HepG2 (cell line): ENCODE data around the gene FUCA2. TPM values are rescaled to one million over a fixed set of nuclear protein-coding genes. Genes with fewer than 3 reads are reported as not detected.

Experiments
- AKAP8 ChIP-seq: sonication (generic); formaldehyde crosslinking; IDR thresholded peaks from 2 replicates; pipeline ENCODE4 v1.5.1; 2020; ENCODE audit warnings: mild to moderate bottlenecking, missing genetic modification reagents
- CEBPZ ChIP-seq: IDR thresholded peaks from 2 replicates; pipeline ENCODE4 v1.6.1; 2012; ENCODE audit warnings: low read length, improper control_type of control experiment
- CENPT ChIP-seq: sonication (generic); formaldehyde crosslinking; IDR thresholded peaks from 2 replicates; pipeline ENCODE4 v1.8.0; 2022; ENCODE audit warnings: low read depth, mild to moderate bottlenecking, moderate library complexity, missing genetic modification reagents
- KDM6A ChIP-seq: IDR thresholded peaks from 2 replicates; pipeline ENCODE4 v1.6.1; 2016; ENCODE audit warnings: low read depth
- MYPOP ChIP-seq: sonication (generic); formaldehyde crosslinking; IDR thresholded peaks from 2 replicates; pipeline ENCODE4 v1.8.1; 2023; ENCODE audit warnings: mild to moderate bottlenecking, moderate library complexity, missing genetic modification reagents
- PAF1 ChIP-seq: IDR thresholded peaks from 2 replicates; pipeline ENCODE4 v1.6.1; 2016; ENCODE audit warnings: missing genetic modification reagents, missing compliant biosample characterization
- TEAD2 ChIP-seq: sonication (generic); formaldehyde crosslinking; IDR thresholded peaks from 2 replicates; pipeline ENCODE4 v1.9.0; 2021; ENCODE audit warnings: missing genetic modification reagents
- THAP8 ChIP-seq: sonication (generic); formaldehyde crosslinking; IDR thresholded peaks from 2 replicates; pipeline ENCODE4 v1.5.1; 2020; ENCODE audit warnings: missing genetic modification reagents, mild to moderate bottlenecking, borderline replicate concordance
- ZBTB49 ChIP-seq: sonication (generic); formaldehyde crosslinking; IDR thresholded peaks from 2 replicates; pipeline ENCODE4 v1.4.0; 2020; ENCODE audit warnings: missing genetic modification reagents, borderline replicate concordance
- ZNF513 ChIP-seq: sonication (generic); formaldehyde crosslinking; conservative IDR thresholded peaks from 2 replicates; pipeline ENCODE4 v1.5.0; 2020; ENCODE audit warnings: missing genetic modification reagents
- ZNF569 ChIP-seq: sonication (generic); formaldehyde crosslinking; IDR thresholded peaks from 2 replicates; pipeline ENCODE4 v1.5.0; 2020; ENCODE audit warnings: mild to moderate bottlenecking, missing genetic modification reagents, moderate library complexity, borderline replicate concordance
- ZNF687 ChIP-seq: sonication (generic); formaldehyde crosslinking; IDR thresholded peaks from 2 replicates; pipeline ENCODE4 v1.5.1; 2020; ENCODE audit warnings: mild to moderate bottlenecking, missing genetic modification reagents, moderate library complexity
- ZNF792 ChIP-seq: IDR thresholded peaks from 2 replicates; pipeline ENCODE4 v1.6.1; 2016
- polyA plus RNA-seq, 8 experiments: library from polyadenylated mRNA; depleted of rRNA in 3 of 8; stranded (reverse) in 7 of 8; unstranded in 1 of 8; fragments of >200 nt; fragmentation: Illumina TruSeq in 4 of 8; extraction: Trizol in 4 of 8; gene quantifications; 2 replicates each; pipeline versions ENCODE4 v1.2.1 to v1.2.3, GENCODE V29; 2011 to 2016; ENCODE audit warnings: low read depth in 4 of 8, missing spikeins in 1 of 8, mixed read lengths in 1 of 8; ENCODE audit not compliant: insufficient read depth in 1 of 8
- total RNA-seq, 5 experiments: library from RNA; depleted of rRNA; stranded (reverse); fragments of >200 nt; fragmentation: Illumina TruSeq; extraction: Trizol; gene quantifications; 2 replicates each; pipeline ENCODE4 v1.2.3, GENCODE V29; 2016; ENCODE audit warnings: low read depth in 1 of 5

Gene FUCA2
- total and polyA plus RNA-seq, 2 of the 13 experiments (the other 11 are each of a cell fraction or from before 2014, with no cell fraction given): 87.4 to 144 TPM

GRCh38 chr6:143510991-143511891 is at the start of gene FUCA2 (continued):
- peak; percentile 31 for TF ChIP-seq ZBTB49 (CRISPR knock-in tag)
- peak; percentile 74 for TF ChIP-seq AKAP8 (CRISPR knock-in tag)
- peak; percentile 87 for TF ChIP-seq TEAD2 (CRISPR knock-in tag)
- no peak for TF ChIP-seq CEBPZ
- TF ChIP-seq CENPT (CRISPR knock-in tag): 0 out of 2 replicates have a peak, but pooled peaks have one; percentile 18
- peak; percentile 65 for TF ChIP-seq ZNF792 (CRISPR knock-in tag)
- TF ChIP-seq ZNF513 (CRISPR knock-in tag): no peak
- no peak for TF ChIP-seq PAF1 (CRISPR knock-in tag)
- peak; percentile 96; the same call in 1 of the 2 replicates for TF ChIP-seq THAP8 (CRISPR knock-in tag)
- TF ChIP-seq MYPOP (CRISPR knock-in tag): peak; percentile 97
- TF ChIP-seq KDM6A (CRISPR knock-in tag): peak; percentile 13; the same call in 1 of the 2 replicates
- no peak for TF ChIP-seq ZNF569
- peak; percentile 100 for TF ChIP-seq ZNF687 (CRISPR knock-in tag)
